K562 (cell line): ENCODE data around the gene PARD3B. TPM values are rescaled to one million over a fixed set of nuclear protein-coding genes. Genes with fewer than 3 reads are reported as not detected.

Experiments used
- ATAC-seq: fragments of 200-7000 bp; cut with Tn5 transposase; 3 replicates; pipeline ENCODE4 v1.9.1; 2020; ENCODE audit warnings: moderate library complexity
- BruUV-seq: library from RNA; stranded (reverse); fragments of 400-500 nt; replicated peaks from 2 replicates; lab custom pipeline; 2021; lab: Mats Ljungman, UMichigan
- CTCF ChIA-PET: fragments of 300-600 bp; formaldehyde crosslinking; extraction: SDS; loops from one replicate; lab custom pipeline; 2021; ENCODE audit warnings: low intra/inter-chr PET ratio; lab: Yijun Ruan, JAX
- POLR2A ChIA-PET: fragments of 300-600, 350-650 bp; sonication (Branson Sonifier 250); formaldehyde crosslinking; extraction: SDS; loops from one replicate; lab custom pipeline; 2021; ENCODE audit warnings: antibody characterized with exemption, inconsistent platforms; lab: Yijun Ruan, JAX
- DNase-seq, 4 experiments: peaks; one replicate each; pipeline versions ENCODE4 v3.0.0 to v3.0.0-alpha.2; 2011 to 2018; ENCODE audit warnings: low spot score in 3 of 4, mixed read lengths in 3 of 4; ENCODE audit errors: extremely low read depth in 1 of 4
- FAIRE-seq: peaks from 2 replicates; lab custom pipeline; 2011; peaks lifted over from hg19 to GRCh38; lab: Jason Lieb, UNC
- H2AFZ ChIP-seq: 2 replicates; pipeline ENCODE4 v1.6.0; 2011; ENCODE audit warnings: low read depth, low read length, control low read depth, inconsistent platforms
- H3K27ac ChIP-seq: fragments of 200-600 bp; 3 replicates; pipeline ENCODE4 v1.8.0; 2011; ENCODE audit warnings: low read depth, mild to moderate bottlenecking, control low read depth, inconsistent platforms, low read length, moderate library complexity, mixed read lengths; ENCODE audit errors: extremely low read depth
- H3K27me3 ChIP-seq, 2 experiments: fragments of 300-600 bp in 1 of 2; 2 replicates in 1 of 2; 3 replicates in 1 of 2; pipeline versions ENCODE4 v1.6.0 to v1.8.0; 2011; ENCODE audit warnings: inconsistent platforms in 2 of 2, low read length in 2 of 2, mild to moderate bottlenecking in 1 of 2, mixed read lengths in 1 of 2, moderate library complexity in 1 of 2; ENCODE audit not compliant: control insufficient read depth in 2 of 2, insufficient read depth in 2 of 2
- H3K36me3 ChIP-seq: fragments of 300-600 bp; 3 replicates; pipeline ENCODE4 v1.8.0; 2011; ENCODE audit warnings: mild to moderate bottlenecking, low read length, inconsistent platforms; ENCODE audit not compliant: control insufficient read depth, insufficient read depth
- H3K4me1 ChIP-seq, 2 experiments: fragments of 200-600 bp in 1 of 2; replicated peaks in 1 of 2; 2 replicates in 1 of 2; 3 replicates in 1 of 2; pipeline versions ENCODE4 v1.5.1 to v1.8.0; 2011; ENCODE audit warnings: inconsistent platforms in 2 of 2, low read length in 2 of 2, mild to moderate bottlenecking in 1 of 2, mixed read lengths in 1 of 2, moderate library complexity in 1 of 2; ENCODE audit not compliant: control insufficient read depth in 2 of 2, insufficient read depth in 2 of 2
- H3K4me2 ChIP-seq: 2 replicates; pipeline ENCODE4 v1.6.1; 2011; ENCODE audit warnings: low read length, control low read depth, inconsistent platforms, mixed read lengths; ENCODE audit not compliant: insufficient read depth
- H3K4me3 ChIP-seq: fragments of 200-600 bp; sonication (generic), shearing (Covaris generic); 2 replicates; pipeline ENCODE4 v1.5.1; 2016; ENCODE audit warnings: control low read depth, inconsistent platforms
- H3K79me2 ChIP-seq: fragments of 200-600 bp; 3 replicates; pipeline ENCODE4 v1.8.0; 2011; ENCODE audit warnings: low read length, inconsistent platforms; ENCODE audit not compliant: control insufficient read depth, insufficient read depth
- H3K9ac ChIP-seq, 2 experiments: 2 replicates each; pipeline versions ENCODE4 v1.6.0 to v1.6.1; 2011; ENCODE audit warnings: low read depth in 2 of 2, low read length in 2 of 2, control low read depth in 1 of 2, inconsistent platforms in 1 of 2, mild to moderate bottlenecking in 1 of 2, mixed read lengths in 1 of 2; ENCODE audit not compliant: insufficient read depth in 1 of 2
- H3K9me1 ChIP-seq: one replicate; pipeline ENCODE4 v1.6.0; 2011; ENCODE audit warnings: inconsistent platforms, mild to moderate bottlenecking, low read length, moderate library complexity; ENCODE audit not compliant: control insufficient read depth, insufficient read depth
- H3K9me3 ChIP-seq: replicated peaks from 2 replicates; pipeline ENCODE4 v1.5.1; 2011; ENCODE audit warnings: low read depth, low read length, inconsistent platforms; ENCODE audit not compliant: control insufficient read depth, insufficient read depth
- H4K20me1 ChIP-seq: replicated peaks from 2 replicates; pipeline ENCODE4 v1.6.1; 2011; ENCODE audit warnings: low read length, inconsistent platforms, mixed read lengths; ENCODE audit not compliant: control insufficient read depth, insufficient read depth
- FOXP1 ChIP-seq: sonication (generic); formaldehyde crosslinking; IDR thresholded peaks from 2 replicates; pipeline ENCODE4 v1.8.0; 2022; ENCODE audit warnings: mild to moderate bottlenecking, missing genetic modification reagents
- POU5F1 ChIP-seq: fragments of 150-350 bp; IDR thresholded peaks from 2 replicates; pipeline ENCODE4 v1.6.1; 2014; ENCODE audit warnings: borderline replicate concordance, low read length, low read depth, mild to moderate bottlenecking; ENCODE audit not compliant: partially characterized antibody
- RHOXF2B ChIP-seq: fragments of 250-450 bp; sonication (Bioruptor Pico); conservative IDR thresholded peaks from 2 replicates; pipeline ENCODE4 v1.5.1; 2021
- SAFB ChIP-seq: fragments of 200-400 bp; formaldehyde crosslinking; IDR thresholded peaks from 2 replicates; pipeline ENCODE4 v1.6.1; 2017; ENCODE audit warnings: low read depth, low read length, borderline replicate concordance
- SETDB1 ChIP-seq: IDR thresholded peaks from one replicate; pipeline ENCODE4 v1.6.1; 2012; ENCODE audit warnings: low read length, control low read depth, inconsistent platforms
- SMARCA5 ChIP-seq: fragments of 450-650 bp; IDR thresholded peaks from 2 replicates; pipeline ENCODE4 v1.6.1; 2016
- TEAD4 ChIP-seq, 2 experiments: sonication (generic) in 1 of 2; formaldehyde crosslinking in 1 of 2; IDR thresholded peaks; 2 replicates each; pipeline versions ENCODE4 v1.6.1 to v1.8.0; 2012 to 2022; ENCODE audit warnings: borderline replicate concordance in 1 of 2, inconsistent platforms in 1 of 2, low read length in 1 of 2, mild to moderate bottlenecking in 1 of 2, missing genetic modification reagents in 1 of 2
- ZNF436 ChIP-seq: fragments of 250-450, 450-650 bp; sonication (Bioruptor Pico); formaldehyde crosslinking; IDR thresholded peaks from 2 replicates; pipeline ENCODE4 v1.7.0; 2020; ENCODE audit warnings: mild to moderate bottlenecking
- WGBS: fragments of 100-300 bp; shearing (Covaris generic); methylation state at CpG from one replicate; pipeline ENCODE4 v1.1.6; 2016; ENCODE audit warnings: low coverage, mixed read lengths; ENCODE audit not compliant: insufficient coverage; ENCODE audit errors: missing lambda C conversion rate; 5-methylcytosine and 5-hydroxymethylcytosine counted together
- in situ Hi-C: fragments of 300-500 bp; cut with MboI; formaldehyde crosslinking; loops from 4 replicates; pipeline ENCODE4 v1.15.0; 2018; ENCODE audit warnings: inconsistent platforms, mixed read lengths
- intact Hi-C: fragments of 100-400 bp; cut with micrococcal nuclease; formaldehyde crosslinking; loops from 2 replicates; pipeline ENCODE4 v1.14.2; 2022
- polyA plus RNA-seq, 8 experiments: library from polyadenylated mRNA; depleted of rRNA in 4 of 8; stranded (reverse) in 5 of 8; unstranded in 3 of 8; fragments of >200 nt; fragmentation: Nextera tagmentation in 2 of 8; fragmentation: Illumina TruSeq in 1 of 8; extraction: Ambion mirVana in 2 of 8; extraction: Trizol in 1 of 8; gene quantifications; 2 replicates each; pipeline versions ENCODE4 v1.2.1 to v1.2.3, GENCODE V29; 2011 to 2014; ENCODE audit warnings: inconsistent platforms in 1 of 8, missing spikeins in 1 of 8
- total RNA-seq, 7 experiments: library from RNA; depleted of rRNA in 6 of 7; stranded (reverse); fragments of >200 nt in 6 of 7; fragmentation: Illumina TruSeq in 2 of 7; extraction: Trizol in 2 of 7; gene quantifications; 2 replicates each; pipeline versions ENCODE4 v1.2.1 to v1.2.3, GENCODE V29; 2011 to 2021; ENCODE audit warnings: low replicate concordance in 1 of 7
- TF ChIP-seq, protein P1 (sequence below): fragments of 450-650 bp; IDR thresholded peaks from 2 replicates; pipeline ENCODE4 v1.6.1; 2016

PARD3B gene
- total and polyA plus RNA-seq, 9 of the 15 experiments (the other 6 are each of a cell fraction or from before 2014, with no cell fraction given): 0.15 to 3.0 (median 1.1) TPM

DNA sequence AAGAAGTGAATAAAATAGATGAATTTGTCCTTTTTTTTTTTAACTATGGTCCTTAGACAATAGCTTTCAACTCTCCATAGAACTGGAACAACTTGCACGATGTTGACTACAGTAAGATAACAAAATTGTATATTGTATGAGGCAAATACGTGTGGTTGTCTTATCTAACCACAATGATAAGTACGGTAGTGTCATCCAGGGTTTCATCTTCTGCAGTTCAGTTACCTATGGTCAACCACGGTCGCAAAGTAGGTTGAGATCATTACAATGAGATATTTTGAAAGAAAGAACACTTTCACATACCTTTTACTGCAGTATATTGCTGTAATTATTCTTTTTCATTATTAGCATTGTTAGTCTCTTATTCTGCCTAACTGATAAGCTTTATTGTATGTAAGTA, 295.2 kb downstream of the PARD3B start:
- Histone ChIP-seq H3K36me3 (no peaks in the 10 kb centered on the region), H3K27me3 (no peaks in the 10 kb centered on the region), H4K20me1 (no peaks in the 10 kb centered on the region), H3K9me1 (no peaks in the 10 kb centered on the region), H2AFZ (no peak overlapping the region), H3K27ac (no peak overlapping the region), H3K79me2 (no peaks in the 10 kb centered on the region), H3K4me1 (no peaks in the 10 kb centered on the region), H3K4me3 (no peak overlapping the region), H3K4me2 (no peak overlapping the region), H3K9ac (no peak overlapping the region), H3K9me3 (no peaks in the 10 kb centered on the region)
- intact Hi-C loops (no loop called here), in situ Hi-C loops (no loop called here)
- no TSS peak for BruUV-seq
- ChIA-PET POLR2A (no interaction called here), CTCF (no interaction called here)
- ATAC-seq (no peak), FAIRE-seq (no peak), DNase-seq (no peak)
- TF ChIP-seq SETDB1 (no peak), TEAD4 (IDR thresholded peaks at IDR 0.05; ENCODE audit: low read length) (no peak), TEAD4 (CRISPR knock-in tag; IDR thresholded peaks at IDR 0.05; ENCODE audit: borderline replicate concordance) (no peak), ZNF436 (CRISPR knock-in tag) (no peak), SAFB (no peak), SMARCA5 (no peak), POU5F1 (no peak), RHOXF2B (CRISPR knock-in tag) (no peak), FOXP1 (no peak)
- TF ChIP-seq, protein P1, sequence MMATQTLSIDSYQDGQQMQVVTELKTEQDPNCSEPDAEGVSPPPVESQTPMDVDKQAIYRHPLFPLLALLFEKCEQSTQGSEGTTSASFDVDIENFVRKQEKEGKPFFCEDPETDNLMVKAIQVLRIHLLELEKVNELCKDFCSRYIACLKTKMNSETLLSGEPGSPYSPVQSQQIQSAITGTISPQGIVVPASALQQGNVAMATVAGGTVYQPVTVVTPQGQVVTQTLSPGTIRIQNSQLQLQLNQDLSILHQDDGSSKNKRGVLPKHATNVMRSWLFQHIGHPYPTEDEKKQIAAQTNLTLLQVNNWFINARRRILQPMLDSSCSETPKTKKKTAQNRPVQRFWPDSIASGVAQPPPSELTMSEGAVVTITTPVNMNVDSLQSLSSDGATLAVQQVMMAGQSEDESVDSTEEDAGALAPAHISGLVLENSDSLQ: no peak
- WGBS: 3% methylated on average over 5 of the region's 5 CpGs
